BLaER1 (cell line): ENCODE data around the gene NOL4L.

Experiments
- H3K27ac ChIP-seq: shearing (Covaris generic); formaldehyde crosslinking; 2 replicates; pipeline ENCODE4 v1.8.1; 2022
- H3K27me3 ChIP-seq: shearing (Covaris generic); formaldehyde crosslinking; 2 replicates; pipeline ENCODE4 v1.8.1; 2022
- H3K36me3 ChIP-seq: shearing (Covaris generic); formaldehyde crosslinking; 2 replicates; pipeline ENCODE4 v1.8.1; 2022
- H3K4me1 ChIP-seq: shearing (Covaris generic); formaldehyde crosslinking; 2 replicates; pipeline ENCODE4 v1.8.1; 2022
- H3K4me2 ChIP-seq: shearing (Covaris generic); formaldehyde crosslinking; 2 replicates; pipeline ENCODE4 v1.8.1; 2022
- H3K4me3 ChIP-seq: shearing (Covaris generic); formaldehyde crosslinking; 2 replicates; pipeline ENCODE4 v1.8.1; 2022
- H3K9ac ChIP-seq: shearing (Covaris generic); formaldehyde crosslinking; 2 replicates; pipeline ENCODE4 v1.8.1; 2022
- H3K9me3 ChIP-seq: shearing (Covaris generic); formaldehyde crosslinking; 2 replicates; pipeline ENCODE4 v1.8.1; 2022
- H4K20me1 ChIP-seq: shearing (Covaris generic); formaldehyde crosslinking; 2 replicates; pipeline ENCODE4 v1.8.1; 2022
- Cebpa-rat ChIP-seq: shearing (Covaris generic); IDR thresholded peaks from 2 replicates; pipeline ENCODE4 v1.8.1; 2022

Gene NOL4L

DNA sequence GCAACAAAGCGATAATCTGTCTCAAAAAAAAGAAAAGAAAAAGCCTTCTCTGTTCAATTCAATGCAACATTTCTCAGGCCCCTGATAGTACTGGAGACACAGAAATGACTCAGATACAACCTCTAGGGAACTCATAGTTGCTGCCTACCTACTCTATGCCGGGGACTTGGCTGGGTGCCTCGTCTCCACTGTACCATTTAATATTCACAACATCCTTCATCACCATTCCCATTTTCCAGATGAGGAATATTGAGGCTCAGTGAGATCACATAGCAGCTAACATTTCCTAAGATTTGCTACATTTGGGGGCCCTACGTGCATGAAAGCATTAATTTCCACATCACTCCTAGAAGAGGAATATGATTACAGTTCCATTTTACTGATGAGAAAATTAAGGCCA is 7.5 kb downstream of the NOL4L start:
- H3K9me3 ChIP-seq: no peaks in the 10 kb centered on the region
- H4K20me1 ChIP-seq: peaks cover 86% of the 10 kb centered on the region
- no peaks in the 10 kb centered on the region for H3K27me3 ChIP-seq
- no peak overlapping the region for H3K9ac ChIP-seq
- H3K4me1 ChIP-seq: peaks cover 83% of the 10 kb centered on the region
- H3K36me3 ChIP-seq: no peaks in the 10 kb centered on the region
- TF ChIP-seq Cebpa-rat: no peak
- H3K27ac ChIP-seq: no peak overlapping the region
- peak overlapping the region; percentile 58; the same call in 1 of the 2 replicates for H3K4me2 ChIP-seq
- no peak overlapping the region for H3K4me3 ChIP-seq

- no peak for TF ChIP-seq Cebpa-rat
- Histone ChIP-seq H3K36me3 (no peaks in the 10 kb centered on the region), H4K20me1 (peaks cover 93% of the 10 kb centered on the region), H3K27me3 (no peaks in the 10 kb centered on the region), H3K9ac (no peak overlapping the region), H3K4me3 (no peak overlapping the region), H3K27ac (no peak overlapping the region; the same call in 1 of the 2 replicates), H3K4me1 (peaks cover 77% of the 10 kb centered on the region), H3K4me2 (peak overlapping the region; percentile 58; the same call in 1 of the 2 replicates), H3K9me3 (no peaks in the 10 kb centered on the region)
Observed at GRCh38 chr20:32577023-32577422, 8.1 kb downstream of the NOL4L start.

- Histone ChIP-seq H3K4me2 (peak overlapping the region; percentile 58), H3K9ac (no peak overlapping the region), H3K4me1 (peaks cover 77% of the 10 kb centered on the region)
Observed at GRCh38 chr20:32576560-32576959, 8.6 kb downstream of the NOL4L start.

DNA sequence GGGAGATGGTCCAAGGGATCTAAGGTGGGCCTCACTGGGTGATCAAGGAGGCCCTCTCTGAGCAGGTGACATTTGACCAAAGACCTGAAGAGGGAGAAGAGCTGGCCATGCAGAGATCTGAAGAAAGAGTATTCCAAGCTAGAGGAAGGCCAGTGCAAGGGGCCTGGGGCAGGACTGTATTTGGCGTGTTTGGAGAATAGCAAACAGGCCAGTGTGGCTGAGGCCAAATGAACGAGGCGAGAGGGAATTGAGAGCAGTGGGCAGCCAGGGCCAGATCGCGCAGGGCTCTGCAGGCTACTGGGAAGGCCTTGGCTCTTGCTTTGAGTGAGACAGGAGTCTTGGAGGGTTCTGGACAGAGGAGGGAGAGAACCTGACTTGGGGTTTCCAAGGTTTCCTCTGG is 9.3 kb downstream of the NOL4L start:
- no peaks in the 10 kb centered on the region for H3K27me3 ChIP-seq
- no peaks in the 10 kb centered on the region for H3K9me3 ChIP-seq
- H3K4me2 ChIP-seq: peak overlapping the region; percentile 58
- H3K27ac ChIP-seq: peak overlapping the region; percentile 53; the same call in 1 of the 2 replicates
- no peak overlapping the region; the same call in 1 of the 2 replicates for H3K9ac ChIP-seq
- peaks cover 98% of the 10 kb centered on the region for H4K20me1 ChIP-seq
- H3K4me3 ChIP-seq: no peak overlapping the region
- H3K36me3 ChIP-seq: no peaks in the 10 kb centered on the region
- peaks cover 77% of the 10 kb centered on the region for H3K4me1 ChIP-seq
- no peak for TF ChIP-seq Cebpa-rat

More at GRCh38 chr20:32576560-32576959, 8.6 kb downstream of the NOL4L start:
- Histone ChIP-seq H3K27ac (no peak overlapping the region; the same call in 1 of the 2 replicates), H3K27me3 (no peaks in the 10 kb centered on the region), H3K36me3 (no peaks in the 10 kb centered on the region), H4K20me1 (peaks cover 97% of the 10 kb centered on the region), H3K9me3 (no peaks in the 10 kb centered on the region), H3K4me3 (no peak overlapping the region)
- TF ChIP-seq Cebpa-rat: no peak

- Histone ChIP-seq H3K36me3 (no peaks in the 10 kb centered on the region), H3K4me1 (peaks cover 77% of the 10 kb centered on the region), H3K4me2 (peak overlapping the region; percentile 58), H3K27ac (peak overlapping the region; percentile 53; the same call in 1 of the 2 replicates), H3K9me3 (no peaks in the 10 kb centered on the region), H3K4me3 (no peak overlapping the region), H3K9ac (peak overlapping the region; percentile 13; the same call in 1 of the 2 replicates), H3K27me3 (no peaks in the 10 kb centered on the region), H4K20me1 (peaks cover 98% of the 10 kb centered on the region)
- TF ChIP-seq Cebpa-rat: no peak
Observed at GRCh38 chr20:32575227-32575581, 9.9 kb downstream of the NOL4L start.

GRCh38 chr20:32574296-32575226 is 10.6 kb downstream of the NOL4L start:
- Histone ChIP-seq H3K27ac (peak overlapping the region; percentile 53; the same call in 1 of the 2 replicates), H3K4me1 (peaks cover 77% of the 10 kb centered on the region), H4K20me1 (peaks cover 98% of the 10 kb centered on the region), H3K4me3 (no peak overlapping the region), H3K36me3 (no peaks in the 10 kb centered on the region), H3K9me3 (no peaks in the 10 kb centered on the region), H3K4me2 (peak overlapping the region; percentile 58), H3K9ac (peak overlapping the region; percentile 13; the same call in 1 of the 2 replicates), H3K27me3 (no peaks in the 10 kb centered on the region)
- TF ChIP-seq Cebpa-rat: no peak

GRCh38 chr20:32573167-32573851 is 11.8 kb downstream of the NOL4L start:
- peaks cover 98% of the 10 kb centered on the region for H4K20me1 ChIP-seq
- no peak for TF ChIP-seq Cebpa-rat
- H3K27ac ChIP-seq: no peak overlapping the region
- H3K4me3 ChIP-seq: no peak overlapping the region
- H3K27me3 ChIP-seq: no peaks in the 10 kb centered on the region
- H3K4me1 ChIP-seq: peaks cover 80% of the 10 kb centered on the region
- no peak overlapping the region for H3K9ac ChIP-seq
- no peaks in the 10 kb centered on the region for H3K36me3 ChIP-seq
- no peaks in the 10 kb centered on the region for H3K9me3 ChIP-seq
- H3K4me2 ChIP-seq: no peak overlapping the region

GRCh38 chr20:32572271-32572968 is 12.7 kb downstream of the NOL4L start:
- no peak for TF ChIP-seq Cebpa-rat
- Histone ChIP-seq H3K9ac (no peak overlapping the region; the same call in 1 of the 2 replicates), H3K4me2 (no peak overlapping the region)

DNA sequence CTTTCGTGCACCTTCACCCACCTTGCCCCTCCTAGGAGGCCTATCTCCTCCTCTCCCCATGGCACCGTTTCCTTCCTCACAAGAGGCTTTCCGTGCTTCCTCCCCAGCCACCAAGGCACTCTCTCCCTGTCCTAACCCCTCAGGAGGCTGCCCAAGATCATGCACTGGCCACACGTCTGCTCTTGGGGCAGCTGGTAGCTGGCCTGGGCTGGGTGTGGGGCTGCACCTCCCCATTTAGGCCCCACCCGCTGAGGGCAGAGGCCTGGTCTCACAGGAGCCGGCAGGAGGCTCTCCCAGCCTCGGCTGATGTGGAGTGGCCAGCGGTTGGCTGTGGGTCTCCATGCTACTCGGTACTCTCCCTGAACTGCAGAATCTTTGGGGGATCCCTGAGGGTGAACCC is 13.6 kb downstream of the NOL4L start:
- peaks cover 81% of the 10 kb centered on the region for H3K4me1 ChIP-seq
- H3K27ac ChIP-seq: peak overlapping the region; percentile 14; the same call in 1 of the 2 replicates
- no peaks in the 10 kb centered on the region for H3K36me3 ChIP-seq
- no peak overlapping the region; the same call in 1 of the 2 replicates for H3K9ac ChIP-seq
- H3K27me3 ChIP-seq: no peaks in the 10 kb centered on the region
- H3K9me3 ChIP-seq: no peaks in the 10 kb centered on the region
- H3K4me3 ChIP-seq: no peak overlapping the region
- peaks cover 100% of the 10 kb centered on the region for H4K20me1 ChIP-seq
- TF ChIP-seq Cebpa-rat: no peak
- peak overlapping the region; percentile 33; the same call in 1 of the 2 replicates for H3K4me2 ChIP-seq

More at GRCh38 chr20:32572271-32572968, 12.7 kb downstream of the NOL4L start:
- Histone ChIP-seq H3K27ac (peak overlapping the region; percentile 14; the same call in 1 of the 2 replicates), H3K4me3 (no peak overlapping the region), H3K9me3 (no peaks in the 10 kb centered on the region), H3K36me3 (no peaks in the 10 kb centered on the region), H4K20me1 (peaks cover 100% of the 10 kb centered on the region), H3K4me1 (peaks cover 81% of the 10 kb centered on the region), H3K27me3 (no peaks in the 10 kb centered on the region)
